OCI-M2 (cell line): ENCODE measurements around the gene RER1.

Source experiments
- DNase-seq: peaks from one replicate; lab custom pipeline; 2025; ENCODE audit not compliant: unreplicated experiment; lab: John Stamatoyannopoulos, UW

The RER1 gene

GRCh38 chr1:2375923-2376260 lies 15.7 kb upstream of the RER1 start:
- DNase-seq = no peak

GRCh38 chr1:2376261-2376741 lies 15.3 kb upstream of the RER1 start:
- no peak for DNase-seq

GRCh38 chr1:2376931-2377672 lies 14.5 kb upstream of the RER1 start:
- DNase-seq = no peak

- no peak for DNase-seq
Measured at GRCh38 chr1:2377751-2378440, 13.7 kb upstream of the RER1 start.

GRCh38 chr1:2378441-2378851 lies 13.2 kb upstream of the RER1 start:
- DNase-seq = no peak

- DNase-seq = no peak
Measured at GRCh38 chr1:2378956-2379732, 12.5 kb upstream of the RER1 start.

GRCh38 chr1:2379733-2380404 lies 11.8 kb upstream of the RER1 start:
- DNase-seq = no peak

GRCh38 chr1:2380816-2381591 lies 10.6 kb upstream of the RER1 start:
- DNase-seq = no peak

GRCh38 chr1:2381741-2382620 lies 9.7 kb upstream of the RER1 start:
- DNase-seq = no peak

GRCh38 chr1:2382621-2383361 lies 8.8 kb upstream of the RER1 start:
- no peak for DNase-seq

- no peak for DNase-seq
Measured at GRCh38 chr1:2383576-2383975, 8.1 kb upstream of the RER1 start.

GRCh38 chr1:2384130-2384860 lies 7.3 kb upstream of the RER1 start:
- no peak for DNase-seq

- DNase-seq = no peak
Measured at GRCh38 chr1:2384941-2385481, 6.6 kb upstream of the RER1 start.

- DNase-seq = no peak
Measured at GRCh38 chr1:2385606-2386280, 5.9 kb upstream of the RER1 start.

GRCh38 chr1:2386636-2387611 lies 4.7 kb upstream of the RER1 start:
- no peak for DNase-seq
